Right renal cortex interstitium (tissue), 3 donors: Measurements from ENCODE around the gene CALHM4. TPM values are rescaled to one million over a fixed set of nuclear protein-coding genes. Genes with fewer than 3 reads are reported as not detected.

Experiments used
- DNase-seq, 3 donors: peaks; one replicate each; pipeline ENCODE4 v3.0.0-alpha.2; 2013; ENCODE audit warnings: low read depth in 3 of 3, low spot score in 2 of 3
- polyA plus RNA-seq, 3 donors: library from polyadenylated mRNA; unstranded; fragments of 120-200 nt; gene quantifications; one replicate each; pipeline ENCODE4 v1.2.1, GENCODE V29; 2013; ENCODE audit not compliant: insufficient read length in 3 of 3

The CALHM4 gene
- polyA plus RNA-seq, 3 donors: 0.94 to 1.3 (median 1.1) TPM

DNA sequence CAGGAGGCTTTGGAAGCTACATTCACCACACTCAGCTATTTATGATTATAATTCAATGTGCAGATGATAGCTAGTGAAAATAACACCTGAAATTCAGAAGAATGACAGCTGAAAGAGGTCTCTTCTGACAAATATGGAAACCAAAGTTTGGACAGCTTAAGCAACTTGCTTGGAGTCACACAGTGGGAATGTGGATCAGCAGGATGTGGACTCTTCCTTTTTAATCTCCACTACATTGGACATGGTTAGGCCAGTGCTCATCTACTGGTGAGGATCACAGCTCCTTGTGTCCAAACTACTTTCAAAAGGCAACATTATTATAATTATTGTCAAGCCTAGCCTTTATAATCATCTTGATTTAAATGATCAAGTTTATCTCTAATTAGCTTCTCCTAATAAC is 18.4 kb upstream of the CALHM4 start:
- no peak for DNase-seq

GRCh38 chr6:116536216-116536621 is 17.3 kb upstream of the CALHM4 start:
- DNase-seq: no peak

DNA sequence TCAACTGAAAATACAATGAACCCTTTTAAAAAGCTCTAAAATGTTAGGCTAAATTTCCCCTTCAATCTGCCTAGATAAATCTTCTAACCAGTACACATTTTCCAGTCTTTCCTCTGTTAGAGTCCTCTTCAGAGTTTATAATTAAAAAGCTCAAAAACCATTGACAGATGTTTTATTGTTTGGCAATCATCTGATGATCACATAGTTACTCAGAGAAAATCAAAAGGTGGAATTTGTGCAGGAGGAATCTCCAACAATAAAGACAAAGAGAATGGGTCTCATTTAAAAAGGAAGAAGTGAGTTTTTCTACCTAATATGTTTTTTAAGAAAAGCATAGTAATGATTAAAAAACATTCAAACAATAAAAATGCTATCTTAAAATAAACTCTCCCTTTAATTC is 11.1 kb upstream of the CALHM4 start:
- DNase-seq: no peak

GRCh38 chr6:116543149-116543548 is 10.4 kb upstream of the CALHM4 start:
- no peak for DNase-seq

GRCh38 chr6:116545651-116546050 is 7.9 kb upstream of the CALHM4 start, which contains the start of gene TRAPPC3L:
TRAPPC3L (minus strand) TSS chr6:116545684; CDS start chr6:116545514, 170 bp downstream.
- no peak for DNase-seq

DNA sequence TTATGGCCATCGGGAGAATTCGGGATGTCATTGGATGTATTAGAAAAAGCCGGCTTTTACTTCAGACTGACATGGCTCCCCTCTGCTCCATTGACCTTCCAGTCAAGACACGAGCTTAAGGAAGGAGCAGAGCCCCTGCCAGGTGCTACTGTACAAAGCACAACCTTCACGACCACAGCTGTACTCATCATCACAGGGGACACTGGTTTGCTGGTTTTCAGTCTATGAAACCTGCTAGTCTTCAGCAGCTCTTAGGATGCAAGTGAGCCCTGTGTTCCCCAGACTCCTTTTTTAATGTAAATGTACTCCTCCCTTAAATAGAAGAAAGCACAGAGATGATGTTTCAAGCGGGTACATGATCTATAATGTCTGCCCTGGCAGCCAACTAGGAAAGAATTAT is 6.2 kb upstream of the CALHM4 start:
- no peak for DNase-seq

DNA sequence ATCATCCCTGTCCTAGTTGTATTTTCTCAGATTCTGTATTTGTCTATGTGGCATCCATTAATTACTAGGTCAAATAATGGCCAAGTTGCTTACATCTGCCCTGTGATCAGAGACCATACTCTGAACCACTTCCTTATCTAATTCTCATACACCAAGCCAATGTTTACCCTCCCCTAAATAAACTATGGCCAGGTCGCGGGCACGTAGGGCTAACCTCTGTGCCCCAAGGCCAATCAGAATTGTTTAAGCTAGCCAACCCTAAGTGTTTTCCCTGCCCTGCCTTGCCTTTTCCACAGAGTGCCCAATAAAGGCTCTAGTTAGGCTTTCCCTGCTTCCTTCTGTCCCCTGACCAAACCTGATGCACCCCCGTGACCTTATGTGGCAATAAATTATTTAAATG is 2.8 kb upstream of the CALHM4 start:
- DNase-seq: no peak

DNA sequence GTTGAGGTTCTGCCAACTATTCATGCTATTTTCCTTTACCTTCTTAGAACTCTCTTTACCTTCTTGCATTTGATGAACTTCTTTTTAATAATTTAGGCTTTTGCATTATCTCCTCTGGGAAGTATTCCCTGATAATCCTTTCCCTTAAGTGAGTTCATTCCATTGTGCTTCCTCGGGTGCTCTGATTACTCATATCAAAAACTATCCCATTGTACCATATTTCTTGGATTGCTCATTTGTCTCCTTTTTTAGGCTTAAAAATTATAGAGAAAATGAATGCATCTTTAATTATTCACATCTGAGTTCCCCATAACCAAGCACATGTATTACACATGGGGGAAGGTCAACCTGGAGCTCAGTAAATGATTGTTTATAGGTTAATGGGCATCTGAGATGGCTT is 2.5 kb downstream of the CALHM4 start:
- DNase-seq: no peak

DNA sequence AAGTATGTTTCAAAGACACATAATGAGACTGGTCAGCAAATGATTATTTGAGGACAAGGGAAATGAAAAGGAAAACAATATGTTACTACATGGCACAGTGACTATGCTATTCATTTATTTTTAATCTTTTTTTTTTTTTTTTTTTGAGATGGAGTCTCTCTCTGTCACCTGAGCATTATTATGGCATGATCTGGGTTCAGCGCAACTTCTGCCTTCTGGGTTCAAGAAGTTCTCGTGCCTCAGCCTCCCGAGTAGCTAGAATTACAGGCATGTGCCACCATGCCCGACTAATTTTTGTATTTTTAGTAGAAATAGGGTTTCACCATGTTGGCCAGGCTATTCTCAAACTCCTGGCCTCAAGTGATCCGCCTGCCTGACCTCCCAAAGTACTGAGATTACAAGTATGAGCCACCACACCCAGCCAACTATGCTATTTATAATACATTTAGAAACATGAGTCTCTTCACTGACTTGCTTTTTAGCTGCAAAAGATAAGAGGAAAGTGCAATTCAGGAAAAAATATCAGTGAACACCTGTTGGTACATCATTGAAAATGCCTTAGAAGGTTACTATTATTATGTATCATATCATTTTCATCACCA is 3.4 kb downstream of the CALHM4 start:
- DNase-seq: no peak

GRCh38 chr6:116557893-116558292 is 4.3 kb downstream of the CALHM4 start:
- DNase-seq: no peak

- no peak for DNase-seq
Observed at GRCh38 chr6:116560130-116560529, 6.6 kb downstream of the CALHM4 start.

DNA sequence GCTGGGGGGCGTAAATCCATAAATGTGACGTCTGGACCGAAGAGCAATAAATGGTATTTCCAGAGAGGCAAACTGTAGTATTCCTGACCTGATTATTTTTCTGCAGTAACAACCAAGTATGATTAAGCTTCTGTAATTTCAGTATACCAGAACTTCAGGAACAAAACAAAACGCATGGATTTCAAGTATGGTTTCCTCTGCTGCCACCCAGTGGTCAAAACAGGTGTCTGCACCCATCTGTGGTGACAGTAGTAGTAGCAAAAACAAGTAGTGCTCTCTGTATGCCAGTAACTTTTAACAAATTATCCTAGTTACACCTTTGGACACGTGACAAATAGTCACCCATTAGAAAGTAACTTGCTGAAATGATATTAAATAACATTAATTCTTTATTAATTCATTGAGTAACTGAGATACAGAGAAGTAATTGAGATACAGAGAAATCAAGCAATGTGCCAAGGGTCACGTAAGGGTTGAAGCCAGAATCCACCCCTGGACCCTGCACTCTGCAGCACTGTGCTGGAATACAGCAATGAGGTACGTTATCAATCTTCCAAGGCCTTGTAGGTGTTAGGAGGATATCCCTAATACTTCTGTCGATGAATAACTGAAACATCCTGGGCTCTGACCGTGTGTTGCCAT is 7.9 kb downstream of the CALHM4 start:
- no peak for DNase-seq

GRCh38 chr6:116562019-116562403 is 8.5 kb downstream of the CALHM4 start:
- no peak for DNase-seq

DNA sequence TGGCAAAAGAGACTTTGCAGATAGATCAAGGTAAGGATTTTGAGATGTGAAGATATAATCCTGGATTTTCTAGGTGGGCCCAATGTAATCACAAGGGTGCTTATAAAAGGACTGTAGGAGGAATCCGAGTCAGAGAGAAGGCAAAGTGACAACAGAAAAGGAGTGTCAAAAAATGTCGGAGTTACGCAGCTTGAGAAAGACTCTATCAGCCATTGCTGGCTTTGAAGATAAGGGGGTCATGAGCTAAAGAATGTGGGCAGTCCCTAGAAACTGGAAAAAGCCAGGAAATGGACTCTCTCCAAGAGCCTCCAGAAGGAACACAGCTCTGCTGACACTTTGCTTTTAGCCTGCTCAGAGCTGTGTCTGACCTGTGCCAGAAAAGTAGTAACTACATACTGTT is 9.1 kb downstream of the CALHM4 start:
- DNase-seq: no peak

DNA sequence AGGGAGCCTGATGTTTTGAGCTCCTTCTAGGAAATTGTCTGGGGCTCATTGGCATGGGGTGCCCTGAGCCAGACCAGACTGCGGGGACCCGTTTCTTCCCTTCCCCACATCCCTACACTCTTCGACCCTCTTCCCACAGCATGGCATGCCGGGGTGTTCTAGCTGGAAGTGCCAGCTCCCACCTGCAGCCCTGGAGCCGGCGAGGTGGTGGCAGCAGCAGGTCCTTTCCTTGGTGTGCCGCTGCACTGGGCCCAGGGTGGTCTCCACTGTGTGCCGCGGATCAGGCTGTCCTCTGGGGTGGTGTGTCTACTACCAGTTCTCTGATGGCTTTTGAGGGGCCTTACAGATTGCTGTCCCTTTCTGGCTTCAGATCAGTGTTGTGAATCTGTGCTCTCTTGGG is 10.3 kb downstream of the CALHM4 start:
- no peak for DNase-seq

DNA sequence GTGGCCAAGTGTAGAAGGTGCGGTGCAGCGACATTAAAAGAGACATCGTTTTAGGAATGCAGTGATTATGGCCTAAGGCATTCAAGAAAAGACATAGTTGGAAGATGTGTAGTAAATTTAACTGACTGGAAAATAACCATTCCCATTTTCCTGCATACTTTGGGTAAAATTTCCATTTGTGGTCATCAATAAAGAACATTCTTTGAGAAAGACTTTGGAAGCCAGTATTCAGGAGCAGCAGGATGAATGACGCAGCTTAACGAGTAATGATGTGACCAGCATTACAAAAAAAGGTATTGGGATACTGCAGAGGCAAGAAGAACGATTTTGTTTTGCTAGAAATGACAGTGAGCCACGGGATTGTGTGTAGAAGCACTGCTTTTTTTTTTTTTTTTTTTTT is 10.8 kb downstream of the CALHM4 start:
- DNase-seq: no peak

DNA sequence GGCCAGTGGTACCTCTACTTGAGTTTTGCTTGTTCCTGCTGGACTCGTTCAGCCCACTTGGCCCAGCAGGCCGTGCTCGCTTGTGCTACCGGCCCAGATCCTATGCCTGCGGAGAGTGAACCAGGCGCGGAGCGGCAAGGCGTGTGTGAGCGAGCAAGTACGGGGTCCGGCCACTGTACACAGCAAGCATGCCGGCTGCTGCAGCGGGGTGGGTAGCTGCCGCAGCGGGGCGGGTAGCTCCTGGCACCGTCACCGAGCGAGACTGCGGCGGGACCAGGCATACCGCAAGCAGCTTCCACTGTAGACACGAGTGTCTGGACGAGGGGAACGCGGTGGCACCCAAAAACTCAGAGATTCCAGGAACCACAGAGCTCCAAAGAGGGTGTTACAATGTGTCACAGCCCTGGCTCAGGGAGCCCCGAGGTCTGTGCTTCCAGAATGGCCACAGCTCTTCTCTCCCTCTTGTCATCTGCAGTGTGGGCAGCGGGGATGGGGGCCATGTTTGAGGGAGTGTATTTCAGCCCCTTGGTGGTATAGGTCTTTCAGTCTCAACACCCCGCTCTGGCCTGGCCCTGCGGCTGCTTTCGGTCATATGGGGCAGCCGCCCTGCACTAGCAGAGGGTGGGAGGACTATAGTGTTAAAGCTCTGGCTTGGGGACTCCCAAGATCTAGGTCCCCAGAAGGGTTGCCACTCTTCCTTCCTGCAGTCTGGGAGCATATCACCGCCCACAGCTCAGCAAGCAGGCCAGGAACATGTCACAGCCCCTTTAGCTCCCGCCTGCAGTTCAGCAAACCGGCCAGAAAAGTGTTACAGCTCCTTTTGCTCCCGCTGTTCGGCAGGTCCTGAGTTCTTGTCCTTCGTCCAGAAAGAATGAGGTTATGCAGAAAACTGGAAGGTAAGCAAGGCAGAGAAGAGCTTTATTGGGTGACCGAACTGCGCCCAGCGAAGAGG is 11.6 kb downstream of the CALHM4 start:
- DNase-seq: no peak

- no peak for DNase-seq
Observed at GRCh38 chr6:116568111-116568510, 14.6 kb downstream of the CALHM4 start.

DNA sequence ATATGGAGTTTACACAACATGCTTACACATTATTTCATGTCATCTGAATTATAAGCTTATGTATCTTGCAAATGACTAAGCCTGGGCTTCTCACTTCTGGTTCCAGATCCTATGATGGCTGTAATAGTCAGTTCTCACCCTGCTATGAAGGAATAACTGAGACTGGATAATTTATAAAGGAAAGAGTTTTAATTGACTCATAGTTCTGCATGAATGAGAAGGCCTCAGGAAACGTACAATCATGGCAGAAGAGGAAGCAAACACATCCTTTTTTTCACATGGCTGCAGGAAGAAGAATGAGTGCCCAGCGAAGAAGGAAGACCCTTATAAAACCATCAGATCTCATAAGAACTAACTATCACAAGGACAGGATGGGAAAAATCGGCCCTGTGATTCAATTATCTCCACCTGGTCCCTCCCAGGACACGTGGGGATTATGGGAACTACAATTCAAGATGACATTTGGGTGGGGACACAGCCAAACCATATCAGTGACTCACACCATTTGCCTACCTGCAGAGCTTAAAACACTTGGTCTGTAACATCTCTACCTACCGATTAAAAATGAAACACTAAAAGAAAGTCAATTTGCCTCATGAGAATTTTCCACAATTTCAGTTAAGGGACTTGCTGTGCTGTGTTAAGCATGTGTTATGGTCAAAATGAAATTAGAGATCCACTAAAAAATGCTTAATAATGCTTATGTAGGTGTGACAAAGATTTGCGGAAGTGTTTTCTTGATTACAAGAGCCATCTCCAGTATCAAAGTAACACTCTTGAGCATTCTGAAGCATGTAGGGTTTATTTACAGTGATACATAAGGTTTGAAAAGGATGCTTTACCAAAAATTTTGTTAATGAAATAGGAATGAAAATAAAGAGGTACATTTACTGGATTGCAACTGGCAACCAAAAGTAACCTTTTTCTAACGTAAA is 15.5 kb downstream of the CALHM4 start:
- no peak for DNase-seq

DNA sequence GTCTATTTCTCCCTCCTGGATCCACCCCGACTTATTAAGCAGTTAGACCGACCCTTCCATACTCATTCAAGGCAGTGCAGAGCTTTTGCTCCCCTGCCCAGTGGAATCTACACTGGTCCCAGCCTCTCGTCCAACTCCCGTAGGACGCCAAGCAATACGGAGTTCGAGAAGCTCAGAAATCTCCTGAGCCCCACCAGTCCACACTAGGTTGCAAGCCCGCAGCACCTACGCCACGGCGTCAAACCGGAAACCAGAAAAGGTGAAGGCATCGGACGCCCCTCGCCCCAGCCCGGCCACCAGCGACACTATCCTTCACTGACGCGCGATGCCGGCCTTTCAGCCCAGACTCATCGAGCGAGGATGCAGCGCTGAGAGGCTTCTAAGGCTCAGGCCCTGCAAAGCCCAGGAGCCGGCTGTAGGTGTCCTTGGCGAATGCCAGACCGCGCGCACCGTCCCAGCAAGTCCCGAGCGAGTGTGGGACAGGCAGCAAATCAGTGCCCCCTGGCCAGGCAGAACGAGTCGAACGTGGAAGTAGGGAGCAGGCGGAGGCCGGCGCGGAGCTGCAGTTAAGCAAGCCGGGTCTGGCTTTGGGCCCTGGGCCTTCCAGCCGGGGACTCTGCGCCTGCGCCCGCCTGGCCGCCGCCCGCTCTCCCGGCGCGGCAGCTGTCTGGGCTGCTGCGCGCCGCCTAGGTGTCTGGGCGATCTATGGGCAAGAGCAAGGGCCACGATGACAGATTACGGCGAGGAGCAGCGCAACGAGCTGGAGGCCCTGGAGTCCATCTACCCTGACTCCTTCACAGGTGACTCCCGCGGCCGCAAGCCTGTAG is 17.5 kb downstream of the CALHM4 start, which contains the start of gene RWDD1:
TSS of gene RWDD1 (plus strand) at position 649 of the 827 bp plus-strand sequence. CDS start at position 728, 79 bp downstream.
- peak; percentile 88 to 97 (median 96) for DNase-seq
